GM12801 (cell line): ENCODE results near the gene SHLD1.

Experiments
- CTCF ChIP-seq: IDR thresholded peaks from one replicate; pipeline ENCODE4 v1.5.1; 2011; ENCODE audit warnings: control low read depth; ENCODE audit not compliant: insufficient read length; ENCODE audit errors: extremely low read depth

SHLD1 gene

GRCh38 chr20:5766085-5766764 is 16.0 kb downstream of the SHLD1 start:
- TF ChIP-seq CTCF: no peak

- TF ChIP-seq CTCF: no peak
These were observed 17.4 kb downstream of the SHLD1 start for GRCh38 chr20:5767493-5768098.

- no peak for TF ChIP-seq CTCF
These were observed 20.2 kb downstream of the SHLD1 start for GRCh38 chr20:5770231-5770986.

- TF ChIP-seq CTCF: no peak
These were observed 20.8 kb downstream of the SHLD1 start for GRCh38 chr20:5770987-5771318.

- TF ChIP-seq CTCF: no peak
These were observed 22.5 kb downstream of the SHLD1 start for GRCh38 chr20:5772704-5773103.

GRCh38 chr20:5773589-5773988 is 23.4 kb downstream of the SHLD1 start:
- no peak for TF ChIP-seq CTCF

GRCh38 chr20:5776077-5776476 is 25.9 kb downstream of the SHLD1 start:
- no peak for TF ChIP-seq CTCF
